ENCODE results near the gene KCNJ9.
"Not testable (repeated sequence)": the region's sequence is repeated elsewhere in the genome, so short reads cannot be mapped to it uniquely, and the experiment has no call there.

The KCNJ9 gene

GRCh38 chr1:160081261-160081936 lies at the start of gene KCNJ9:
TSS of gene KCNJ9 (plus strand) at chr1:160081538. CDS start at chr1:160084031, 2,493 bp downstream.
- Histone ChIP-seq H3K4me3 (ENCODE audit: low read length) (no peak within 1 kb of the TSS), H3K4me1 (ENCODE audit: insufficient read depth, low read length) (no peaks in the 10 kb centered on the region; the same call in 1 of the 2 replicates), H3K27ac (ENCODE audit: low read length) (no peak within 1 kb of the TSS), H3K9me3 (ENCODE audit: insufficient read depth, low read depth, low read length) (no peaks in the 10 kb centered on the region), H3K9ac (ENCODE audit: low read depth, low read length) (no peak within 1 kb of the TSS), H3K36me3 (ENCODE audit: insufficient read depth, low read depth, low read length) (no peaks in the 10 kb centered on the region), H3K27me3 (ENCODE audit: insufficient read depth, low read length) (peaks cover 73% of the 10 kb centered on the region)

GRCh38 chr1:160032165-160032820 lies 49.0 kb upstream of the KCNJ9 start:
- Histone ChIP-seq H3K4me1 (ENCODE audit: insufficient read depth, low read length) (peaks cover 6% of the 10 kb centered on the region), H3K9me3 (ENCODE audit: insufficient read depth, low read depth, low read length) (no peaks in the 10 kb centered on the region), H3K4me3 (ENCODE audit: low read length) (peak overlapping the region; percentile 86), H3K27me3 (ENCODE audit: insufficient read depth, low read length) (peaks cover 19% of the 10 kb centered on the region; the same call in 1 of the 2 replicates), H3K9ac (ENCODE audit: low read depth, low read length) (peak overlapping the region; percentile 63; the same call in 1 of the 2 replicates), H3K27ac (ENCODE audit: low read length) (no peak overlapping the region), H3K36me3 (ENCODE audit: insufficient read depth, low read depth, low read length) (no peaks in the 10 kb centered on the region)

GRCh38 chr1:160040476-160040875 lies 40.9 kb upstream of the KCNJ9 start:
- Histone ChIP-seq H3K9ac (ENCODE audit: low read depth, low read length) (no peak overlapping the region), H3K27ac (ENCODE audit: low read length) (no peak overlapping the region)

GRCh38 chr1:160043543-160043942 lies 37.8 kb upstream of the KCNJ9 start:
- Histone ChIP-seq H3K4me1 (ENCODE audit: insufficient read depth, low read length) (peaks cover 12% of the 10 kb centered on the region; the same call in 1 of the 2 replicates), H3K4me3 (ENCODE audit: low read length) (no peak overlapping the region), H3K27ac (ENCODE audit: low read length) (no peak overlapping the region), H3K27me3 (ENCODE audit: insufficient read depth, low read length) (peaks cover 11% of the 10 kb centered on the region), H3K9ac (ENCODE audit: low read depth, low read length) (no peak overlapping the region), H3K9me3 (ENCODE audit: insufficient read depth, low read depth, low read length) (no peaks in the 10 kb centered on the region), H3K36me3 (ENCODE audit: insufficient read depth, low read depth, low read length) (no peaks in the 10 kb centered on the region)

More at GRCh38 chr1:160040476-160040875, 40.9 kb upstream of the KCNJ9 start:
- H3K4me3 ChIP-seq (ENCODE audit: low read length) = no peak overlapping the region
- H3K9me3 ChIP-seq (ENCODE audit: insufficient read depth, low read depth, low read length) = no peaks in the 10 kb centered on the region
- H3K27me3 ChIP-seq (ENCODE audit: insufficient read depth, low read length) = peaks cover 1% of the 10 kb centered on the region; the same call in 1 of the 2 replicates
- no peaks in the 10 kb centered on the region for H3K36me3 ChIP-seq (ENCODE audit: insufficient read depth, low read depth, low read length)
- H3K4me1 ChIP-seq (ENCODE audit: insufficient read depth, low read length) = no peaks in the 10 kb centered on the region

GRCh38 chr1:160045653-160046052 lies 35.7 kb upstream of the KCNJ9 start:
- no peaks in the 10 kb centered on the region for H3K9me3 ChIP-seq (ENCODE audit: insufficient read depth, low read depth, low read length)
- H3K9ac ChIP-seq (ENCODE audit: low read depth, low read length) = no peak overlapping the region
- H3K4me1 ChIP-seq (ENCODE audit: insufficient read depth, low read length) = peaks cover 19% of the 10 kb centered on the region
- H3K4me3 ChIP-seq (ENCODE audit: low read length) = no peak overlapping the region
- H3K27ac ChIP-seq (ENCODE audit: low read length) = no peak overlapping the region
- H3K27me3 ChIP-seq (ENCODE audit: insufficient read depth, low read length) = peaks cover 11% of the 10 kb centered on the region
- H3K36me3 ChIP-seq (ENCODE audit: insufficient read depth, low read depth, low read length) = no peaks in the 10 kb centered on the region

GRCh38 chr1:160046494-160047110 lies 34.7 kb upstream of the KCNJ9 start:
- Histone ChIP-seq H3K9me3 (ENCODE audit: insufficient read depth, low read depth, low read length) (no peaks in the 10 kb centered on the region), H3K36me3 (ENCODE audit: insufficient read depth, low read depth, low read length) (no peaks in the 10 kb centered on the region), H3K27ac (ENCODE audit: low read length) (no peak overlapping the region), H3K4me3 (ENCODE audit: low read length) (peak overlapping the region; percentile 38; the same call in 1 of the 2 replicates), H3K4me1 (ENCODE audit: insufficient read depth, low read length) (peaks cover 19% of the 10 kb centered on the region), H3K27me3 (ENCODE audit: insufficient read depth, low read length) (peaks cover 11% of the 10 kb centered on the region), H3K9ac (ENCODE audit: low read depth, low read length) (peak overlapping the region; percentile 22; the same call in 1 of the 2 replicates)

GRCh38 chr1:160047111-160047991 lies 34.0 kb upstream of the KCNJ9 start:
- Histone ChIP-seq H3K36me3 (ENCODE audit: insufficient read depth, low read depth, low read length) (no peaks in the 10 kb centered on the region), H3K9me3 (ENCODE audit: insufficient read depth, low read depth, low read length) (no peaks in the 10 kb centered on the region), H3K9ac (ENCODE audit: low read depth, low read length) (peak overlapping the region; percentile 22; the same call in 1 of the 2 replicates), H3K27me3 (ENCODE audit: insufficient read depth, low read length) (peaks cover 14% of the 10 kb centered on the region), H3K27ac (ENCODE audit: low read length) (no peak overlapping the region), H3K4me3 (ENCODE audit: low read length) (peak overlapping the region; percentile 38; the same call in 1 of the 2 replicates), H3K4me1 (ENCODE audit: insufficient read depth, low read length) (peaks cover 19% of the 10 kb centered on the region)

GRCh38 chr1:160048335-160048734 lies 33.0 kb upstream of the KCNJ9 start:
- Histone ChIP-seq H3K27ac (ENCODE audit: low read length) (no peak overlapping the region), H3K9ac (ENCODE audit: low read depth, low read length) (peak overlapping the region; percentile 22; the same call in 1 of the 2 replicates), H3K27me3 (ENCODE audit: insufficient read depth, low read length) (peaks cover 16% of the 10 kb centered on the region), H3K9me3 (ENCODE audit: insufficient read depth, low read depth, low read length) (no peaks in the 10 kb centered on the region), H3K36me3 (ENCODE audit: insufficient read depth, low read depth, low read length) (no peaks in the 10 kb centered on the region), H3K4me1 (ENCODE audit: insufficient read depth, low read length) (peaks cover 19% of the 10 kb centered on the region), H3K4me3 (ENCODE audit: low read length) (no peak overlapping the region; the same call in 1 of the 2 replicates)

GRCh38 chr1:160049101-160049500 lies 32.2 kb upstream of the KCNJ9 start:
- peak overlapping the region; percentile 22; the same call in 1 of the 2 replicates for H3K9ac ChIP-seq (ENCODE audit: low read depth, low read length)
- no peak overlapping the region for H3K27ac ChIP-seq (ENCODE audit: low read length)
- H3K36me3 ChIP-seq (ENCODE audit: insufficient read depth, low read depth, low read length) = no peaks in the 10 kb centered on the region
- peaks cover 19% of the 10 kb centered on the region for H3K4me1 ChIP-seq (ENCODE audit: insufficient read depth, low read length)
- H3K27me3 ChIP-seq (ENCODE audit: insufficient read depth, low read length) = peaks cover 16% of the 10 kb centered on the region
- H3K9me3 ChIP-seq (ENCODE audit: insufficient read depth, low read depth, low read length) = no peaks in the 10 kb centered on the region
- no peak overlapping the region for H3K4me3 ChIP-seq (ENCODE audit: low read length)

- peaks cover 19% of the 10 kb centered on the region for H3K4me1 ChIP-seq (ENCODE audit: insufficient read depth, low read length)
- H3K27ac ChIP-seq (ENCODE audit: low read length); H3K9ac ChIP-seq (ENCODE audit: low read depth, low read length); H3K4me3 ChIP-seq (ENCODE audit: low read length); H3K9me3 ChIP-seq (ENCODE audit: insufficient read depth, low read depth, low read length); H3K36me3 ChIP-seq (ENCODE audit: insufficient read depth, low read depth, low read length): not testable (repeated sequence)
- H3K27me3 ChIP-seq (ENCODE audit: insufficient read depth, low read length) = peaks cover 16% of the 10 kb centered on the region
Observed at GRCh38 chr1:160050182-160050581, 31.2 kb upstream of the KCNJ9 start.

- H3K4me1 ChIP-seq (ENCODE audit: insufficient read depth, low read length) = peaks cover 19% of the 10 kb centered on the region
- H3K9ac ChIP-seq (ENCODE audit: low read depth, low read length) = no peak overlapping the region
- H3K4me3 ChIP-seq (ENCODE audit: low read length) = no peak overlapping the region
- no peak overlapping the region for H3K27ac ChIP-seq (ENCODE audit: low read length)
- no peaks in the 10 kb centered on the region for H3K36me3 ChIP-seq (ENCODE audit: insufficient read depth, low read depth, low read length)
- no peaks in the 10 kb centered on the region for H3K9me3 ChIP-seq (ENCODE audit: insufficient read depth, low read depth, low read length)
- H3K27me3 ChIP-seq (ENCODE audit: insufficient read depth, low read length) = peaks cover 14% of the 10 kb centered on the region
Observed at GRCh38 chr1:160050619-160051018, 30.7 kb upstream of the KCNJ9 start.

All from iPS-20b (cell line).